ENCODE results near the gene UTF1.

Gene UTF1

DNA sequence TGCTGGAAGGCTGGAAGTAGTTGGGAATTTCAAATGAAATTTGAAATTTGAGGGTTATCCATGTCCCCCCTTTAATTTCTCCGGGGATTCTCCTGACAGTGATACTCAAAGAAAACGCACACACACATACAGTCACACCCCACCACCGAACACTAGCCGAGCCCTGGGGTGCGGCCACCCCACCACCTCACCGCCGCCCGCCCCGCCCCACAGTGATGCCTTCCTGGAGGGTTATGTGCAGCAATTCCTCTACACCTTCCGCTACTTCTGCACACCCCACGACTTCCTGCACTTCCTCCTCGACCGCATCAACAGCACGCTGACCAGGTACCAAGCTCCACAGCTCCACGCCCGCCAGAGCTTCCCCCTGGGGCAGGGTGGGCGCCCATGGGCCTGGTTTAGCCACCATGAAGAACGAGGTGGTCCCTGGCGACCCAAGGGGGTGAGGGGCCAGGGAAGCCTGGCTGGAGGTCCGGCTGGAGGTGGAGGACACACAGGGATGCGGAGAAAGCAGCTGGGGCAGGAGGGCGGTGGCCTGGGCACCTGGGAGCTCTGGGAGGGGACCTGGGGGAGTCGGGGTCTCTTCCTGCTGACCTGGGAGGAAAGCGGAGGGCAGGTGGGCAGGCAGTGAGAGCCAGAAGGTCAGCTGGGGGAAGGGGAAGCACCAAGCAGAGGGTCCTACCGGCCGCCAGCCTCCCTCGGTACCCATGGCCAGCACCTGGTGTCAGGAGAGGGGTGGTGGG, 19.4 kb upstream of the UTF1 start:
- peaks cover 8 to 26% of the 10 kb centered on the region in 2 donors for H3K27me3 Mint-ChIP-seq
- ATAC-seq (replicated peaks) (peak in 1 of 2 donors; percentile 29), DNase-seq (no peak)
- H3K27ac Mint-ChIP-seq = no peak overlapping the region
- H3K4me1 Mint-ChIP-seq = no peaks in the 10 kb centered on the region
- H3K9me3 Mint-ChIP-seq = no peaks in the 10 kb centered on the region
- no peaks in the 10 kb centered on the region for H3K36me3 Mint-ChIP-seq
- H3K4me3 Mint-ChIP-seq = no peak overlapping the region

DNA sequence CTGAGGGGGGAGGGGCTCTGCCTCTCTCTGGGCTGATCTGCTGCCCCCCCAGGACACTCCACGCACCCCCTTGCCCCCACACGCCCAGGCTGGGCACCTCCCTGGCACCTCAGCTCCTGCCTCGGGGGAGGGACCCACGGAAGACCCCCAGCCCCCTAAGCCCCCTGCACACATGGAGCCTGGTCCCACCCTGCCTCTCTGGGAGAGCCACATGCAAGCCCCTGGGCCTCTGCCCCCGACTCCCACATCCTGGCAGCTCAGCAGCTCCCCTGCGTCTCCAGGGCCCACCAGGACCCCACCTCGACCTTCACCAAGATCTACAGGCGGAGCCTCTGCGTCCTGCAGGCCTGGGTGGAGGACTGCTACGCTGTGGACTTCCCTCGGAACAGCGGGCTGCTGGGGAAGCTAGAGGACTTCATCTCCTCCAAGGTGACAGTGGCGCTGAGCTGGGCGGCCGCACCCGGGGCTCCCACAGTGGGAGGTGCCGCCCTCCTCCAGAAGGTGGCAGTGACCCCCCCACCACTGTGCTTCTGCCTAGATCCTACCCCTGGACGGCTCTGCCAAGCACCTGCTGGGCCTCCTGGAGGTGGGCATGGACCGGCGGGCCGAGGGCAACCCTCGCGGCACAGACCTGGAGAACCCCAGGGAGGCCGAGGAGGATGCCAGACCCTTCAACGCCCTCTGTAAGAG, 18.7 kb upstream of the UTF1 start:
- Mint-ChIP-seq H3K4me3 (no peak overlapping the region), H3K9me3 (no peaks in the 10 kb centered on the region), H3K4me1 (no peaks in the 10 kb centered on the region), H3K27me3 (peaks cover 8 to 26% of the 10 kb centered on the region in 2 donors), H3K36me3 (no peaks in the 10 kb centered on the region), H3K27ac (no peak overlapping the region)
- ATAC-seq (replicated peaks) (no peak), DNase-seq (no peak)

DNA sequence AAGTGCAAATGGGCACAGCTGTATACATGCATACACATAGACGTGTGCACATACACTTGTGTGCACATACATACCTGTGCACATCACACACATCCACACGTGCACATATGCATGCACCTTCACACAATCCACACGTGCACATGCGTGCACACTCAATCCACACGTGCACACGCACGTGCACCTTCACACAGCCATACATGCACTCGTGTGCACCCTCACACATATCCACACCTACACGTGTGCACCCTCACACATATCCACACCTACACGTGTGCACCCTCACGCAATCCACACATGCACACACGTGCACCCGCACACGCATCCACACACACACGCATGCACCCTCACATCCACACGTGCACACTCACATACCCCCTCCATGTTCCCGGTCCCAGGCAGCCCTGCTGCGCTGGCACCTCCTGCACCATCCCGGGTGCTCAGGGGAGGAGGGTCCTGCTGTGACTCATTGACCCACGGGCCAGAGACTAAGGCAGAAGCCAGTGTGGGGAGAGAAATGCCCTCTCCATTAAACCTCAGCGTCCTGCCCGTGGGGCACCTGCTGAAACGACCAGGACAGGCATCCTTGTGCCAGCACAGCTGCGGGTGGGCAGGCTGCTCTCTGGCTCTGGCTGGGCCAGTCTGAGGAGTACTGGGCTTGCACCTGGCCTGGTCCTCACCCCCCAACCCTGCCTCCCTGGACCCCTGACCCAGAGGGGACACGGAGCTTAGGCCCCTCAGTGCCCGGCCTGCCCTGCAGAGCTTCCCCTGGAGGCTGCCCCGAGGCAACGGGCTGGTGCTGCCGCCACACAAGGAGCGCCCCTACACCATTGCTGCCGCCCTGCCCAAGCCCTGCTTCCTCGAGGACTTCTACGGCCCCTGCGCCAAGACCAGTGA, 17.8 kb upstream of the UTF1 start:
- Mint-ChIP-seq H3K4me1 (no peaks in the 10 kb centered on the region), H3K27me3 (peaks cover 12 to 32% of the 10 kb centered on the region in 2 donors), H3K27ac (no peak overlapping the region), H3K36me3 (no peaks in the 10 kb centered on the region), H3K9me3 (no peaks in the 10 kb centered on the region), H3K4me3 (no peak overlapping the region)
- DNase-seq (no peak), ATAC-seq (replicated peaks) (no peak)

DNA sequence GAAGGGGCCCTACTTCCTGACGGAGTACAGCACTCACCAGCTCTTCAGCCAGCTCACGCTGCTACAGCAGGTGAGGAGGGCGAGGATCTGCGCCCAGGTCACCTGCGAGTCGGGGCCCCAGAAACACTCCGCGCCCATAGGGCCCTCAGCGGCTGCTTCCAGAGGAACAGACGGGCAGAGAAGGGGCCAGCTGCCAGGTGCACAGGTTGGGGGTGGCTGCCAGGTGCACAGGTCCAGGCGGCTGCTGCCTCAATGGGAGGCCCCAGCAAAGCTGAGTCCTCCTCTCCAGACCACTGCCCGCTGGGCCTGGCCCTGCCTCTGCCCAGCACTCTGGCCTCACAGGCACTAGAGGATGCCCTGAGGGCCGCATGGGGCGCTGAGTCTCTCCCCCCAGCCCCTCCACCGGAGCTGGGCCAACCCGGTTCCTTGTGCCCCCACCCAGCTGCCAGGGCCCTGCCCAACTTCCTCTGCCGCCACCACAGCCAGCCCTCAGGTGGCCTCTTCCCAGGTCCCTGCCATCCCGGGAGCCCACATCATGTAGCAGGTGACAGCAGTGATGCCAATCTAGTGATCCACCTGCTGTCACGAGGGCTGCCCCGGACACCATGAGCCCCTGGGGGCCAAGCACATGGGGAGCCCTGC, 17.0 kb upstream of the UTF1 start:
- ATAC-seq (replicated peaks) (no peak), DNase-seq (no peak)
- Mint-ChIP-seq H3K27me3 (peaks cover 12 to 32% of the 10 kb centered on the region in 2 donors), H3K4me3 (no peak overlapping the region), H3K27ac (no peak overlapping the region), H3K36me3 (no peaks in the 10 kb centered on the region), H3K4me1 (no peaks in the 10 kb centered on the region), H3K9me3 (no peaks in the 10 kb centered on the region)

DNA sequence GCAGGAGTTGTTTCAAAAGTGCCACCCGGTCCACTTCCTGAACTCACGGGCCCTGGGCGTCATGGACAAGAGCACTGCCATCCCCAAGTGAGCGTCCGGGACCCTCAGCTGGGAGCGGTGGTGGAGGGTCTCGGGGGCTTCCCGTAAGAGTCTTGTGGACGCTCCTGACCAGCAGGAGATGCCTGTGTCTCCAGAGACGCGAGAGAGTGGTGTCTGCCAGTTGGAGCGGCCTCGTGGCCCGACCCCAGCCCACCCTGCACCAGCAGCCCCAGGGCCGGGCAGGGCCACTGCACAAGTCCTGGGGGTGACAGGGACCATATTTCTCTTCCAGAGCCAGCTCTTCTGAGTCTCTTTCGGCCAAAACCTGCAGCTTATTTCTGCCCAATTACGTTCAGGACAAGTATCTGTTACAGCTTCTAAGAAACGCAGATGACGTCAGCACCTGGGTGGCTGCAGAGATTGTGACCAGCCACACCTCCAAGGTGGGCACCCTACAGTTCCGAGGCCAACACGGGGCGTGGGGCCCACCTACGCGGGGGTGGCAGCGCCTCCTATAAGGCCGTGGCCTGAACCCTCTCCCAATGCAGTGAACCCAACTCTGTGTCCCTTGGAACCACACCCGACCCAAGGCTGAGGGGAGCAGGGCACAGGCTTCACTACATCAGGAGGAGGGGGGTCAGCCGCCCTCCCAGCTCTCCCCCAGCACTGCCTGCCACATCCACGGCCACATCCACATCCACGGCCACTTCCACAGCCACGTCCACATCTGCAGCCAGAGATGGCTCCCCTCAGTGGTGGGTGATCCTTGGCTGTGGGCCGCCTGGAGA, 16.2 kb upstream of the UTF1 start:
- H3K27ac Mint-ChIP-seq = no peak overlapping the region
- no peaks in the 10 kb centered on the region for H3K9me3 Mint-ChIP-seq
- peaks cover 17 to 32% of the 10 kb centered on the region in 2 donors for H3K27me3 Mint-ChIP-seq
- DNase-seq (no peak), ATAC-seq (replicated peaks) (no peak)
- no peaks in the 10 kb centered on the region for H3K4me1 Mint-ChIP-seq
- H3K36me3 Mint-ChIP-seq = no peaks in the 10 kb centered on the region
- no peak overlapping the region for H3K4me3 Mint-ChIP-seq

DNA sequence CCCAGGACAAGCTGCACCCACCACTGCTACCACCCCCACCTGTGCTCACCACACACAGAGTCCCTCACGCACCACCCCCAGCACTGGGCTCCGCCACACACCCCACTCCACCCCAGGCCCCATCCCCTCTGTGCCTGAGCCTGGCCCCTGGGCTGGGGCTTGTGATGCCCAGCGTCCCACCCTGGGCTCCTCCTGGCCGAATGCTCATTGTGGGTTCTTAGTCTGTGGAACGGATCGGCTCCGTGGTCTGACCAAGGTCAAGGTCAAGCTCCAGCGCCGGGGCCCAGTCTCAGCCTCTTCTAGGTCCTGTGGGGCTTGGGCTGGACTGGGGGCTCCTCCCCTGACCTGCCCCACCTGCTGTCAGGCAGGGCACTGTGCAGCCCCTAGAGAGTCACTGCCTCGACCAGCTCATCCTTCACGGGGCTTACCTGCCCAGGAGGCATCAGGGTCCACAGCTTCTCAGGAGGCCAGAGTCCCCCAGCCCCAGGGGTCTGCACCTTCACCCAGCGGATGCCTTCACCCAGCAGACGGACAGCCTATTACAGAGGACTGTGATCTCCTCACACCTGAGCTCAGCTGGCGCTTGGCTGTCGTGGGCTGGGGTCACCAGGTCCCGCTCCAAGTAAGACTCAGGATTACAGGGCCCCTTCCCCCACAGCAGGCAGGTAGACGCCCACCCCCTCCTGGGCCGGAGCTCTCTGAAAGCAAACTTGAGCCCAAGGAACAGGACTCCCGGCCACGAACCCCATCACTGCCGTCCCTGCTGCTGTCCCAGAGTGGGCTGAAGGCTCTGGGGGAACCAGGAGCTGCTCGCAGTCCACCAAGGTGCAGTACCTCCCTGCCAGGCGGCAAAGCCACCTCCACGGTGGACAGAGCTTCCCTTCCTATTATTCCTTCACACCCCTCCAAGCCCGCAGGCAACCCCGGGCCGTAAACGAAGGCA, 15.3 kb upstream of the UTF1 start:
- Mint-ChIP-seq H3K36me3 (no peaks in the 10 kb centered on the region), H3K4me3 (no peak overlapping the region), H3K4me1 (no peaks in the 10 kb centered on the region), H3K9me3 (no peaks in the 10 kb centered on the region), H3K27ac (no peak overlapping the region), H3K27me3 (peaks cover 17 to 35% of the 10 kb centered on the region in 2 donors)
- ATAC-seq (replicated peaks) (no peak), DNase-seq (no peak)

DNA sequence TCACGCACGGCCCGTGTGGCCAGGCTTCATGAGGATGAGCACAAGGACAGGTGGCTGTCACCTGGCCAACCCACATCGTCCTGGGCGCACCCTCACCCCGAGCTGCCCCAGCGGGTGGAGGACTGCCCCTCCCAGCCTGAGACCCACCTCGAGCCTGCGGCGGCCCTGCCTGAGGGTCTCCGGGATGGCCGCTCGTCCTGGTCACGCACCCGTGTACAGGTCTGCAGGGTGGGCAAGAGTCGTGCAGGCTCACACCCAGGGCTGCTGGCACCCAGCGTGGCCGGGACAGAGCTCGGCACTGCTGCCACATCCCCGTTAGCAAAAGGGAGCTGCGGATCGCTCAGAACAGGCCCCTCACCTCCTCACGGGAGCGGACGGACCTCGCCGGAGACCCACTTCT, 14.4 kb upstream of the UTF1 start:
- H3K27me3 Mint-ChIP-seq = peaks cover 15 to 36% of the 10 kb centered on the region in 2 donors
- no peaks in the 10 kb centered on the region for H3K36me3 Mint-ChIP-seq
- no peaks in the 10 kb centered on the region for H3K9me3 Mint-ChIP-seq
- no peak overlapping the region for H3K27ac Mint-ChIP-seq
- ATAC-seq (replicated peaks) (no peak), DNase-seq (no peak)
- H3K4me3 Mint-ChIP-seq = no peak overlapping the region
- H3K4me1 Mint-ChIP-seq = peaks cover 0 to 1% of the 10 kb centered on the region in 2 donors

DNA sequence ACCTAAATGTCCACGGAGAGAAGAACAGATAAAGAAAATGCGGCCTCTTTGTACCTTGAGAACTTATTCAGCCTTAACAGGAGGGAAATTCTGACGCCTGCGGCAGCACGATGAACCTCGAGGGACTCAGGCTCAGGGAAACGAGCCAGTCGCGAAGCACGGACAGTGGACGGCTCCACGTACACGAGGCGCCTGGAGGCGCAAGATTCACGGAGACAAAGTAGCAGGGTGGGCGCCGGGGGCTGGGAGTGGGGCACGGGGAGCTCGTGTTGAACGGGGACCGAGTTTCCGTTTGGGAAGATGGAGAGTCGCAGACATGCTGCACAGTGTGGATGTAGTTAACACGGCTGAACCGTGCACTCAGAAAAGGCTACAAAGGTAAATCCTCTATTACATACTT, 13.2 kb upstream of the UTF1 start:
- Mint-ChIP-seq H3K27ac (no peak overlapping the region), H3K36me3 (peaks cover 0 to 2% of the 10 kb centered on the region in 2 donors), H3K4me3 (no peak overlapping the region), H3K4me1 (peaks cover 0 to 3% of the 10 kb centered on the region in 2 donors), H3K9me3 (no peaks in the 10 kb centered on the region), H3K27me3 (peaks cover 23 to 40% of the 10 kb centered on the region in 2 donors)
- no peak for ATAC-seq (replicated peaks)
- no peak for DNase-seq

DNA sequence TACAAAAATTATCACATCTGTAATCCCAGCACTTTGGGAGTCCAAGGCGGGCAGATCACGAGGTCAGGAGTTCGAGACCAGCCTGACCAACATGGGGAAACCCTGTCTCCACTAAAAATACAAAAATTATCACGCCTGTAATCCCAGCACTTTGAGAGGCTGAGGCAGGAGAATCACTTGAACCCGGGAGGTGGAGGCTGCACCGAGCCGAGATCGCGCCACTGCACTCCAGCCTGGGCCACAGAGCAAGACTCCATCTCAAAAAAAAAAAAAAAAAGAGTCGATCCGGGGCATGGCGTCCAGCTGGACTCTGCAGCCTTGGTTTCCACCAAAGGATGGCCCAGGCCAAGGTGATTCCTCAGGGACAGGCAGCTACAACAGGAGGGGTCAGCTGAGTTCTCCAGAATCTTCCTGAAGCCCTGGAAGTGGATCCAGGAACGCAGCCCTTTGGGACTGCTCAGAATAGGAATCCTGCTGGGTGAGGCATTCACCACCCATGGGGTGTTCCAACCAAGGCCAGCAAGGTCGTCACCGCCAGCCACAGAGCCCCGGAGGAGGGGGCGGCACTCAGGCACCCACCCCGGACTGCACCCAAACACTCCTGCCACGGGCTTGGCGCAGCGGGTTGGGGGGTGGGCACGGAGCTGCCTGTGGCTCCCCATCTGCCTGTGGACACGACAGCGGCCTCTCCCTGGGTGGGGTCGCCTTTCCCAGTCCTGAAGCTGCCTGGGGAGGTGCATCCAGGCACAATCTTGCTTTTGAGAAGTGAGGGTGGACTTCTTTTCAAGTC, 12.0 kb upstream of the UTF1 start:
- peaks cover 19 to 40% of the 10 kb centered on the region in 2 donors for H3K27me3 Mint-ChIP-seq
- H3K9me3 Mint-ChIP-seq = no peaks in the 10 kb centered on the region
- DNase-seq = no peak
- H3K36me3 Mint-ChIP-seq = peaks cover 0 to 2% of the 10 kb centered on the region in 2 donors
- H3K27ac Mint-ChIP-seq = no peak overlapping the region
- peaks cover 0 to 3% of the 10 kb centered on the region in 2 donors for H3K4me1 Mint-ChIP-seq
- no peak overlapping the region for H3K4me3 Mint-ChIP-seq
- ATAC-seq (replicated peaks) = no peak

DNA sequence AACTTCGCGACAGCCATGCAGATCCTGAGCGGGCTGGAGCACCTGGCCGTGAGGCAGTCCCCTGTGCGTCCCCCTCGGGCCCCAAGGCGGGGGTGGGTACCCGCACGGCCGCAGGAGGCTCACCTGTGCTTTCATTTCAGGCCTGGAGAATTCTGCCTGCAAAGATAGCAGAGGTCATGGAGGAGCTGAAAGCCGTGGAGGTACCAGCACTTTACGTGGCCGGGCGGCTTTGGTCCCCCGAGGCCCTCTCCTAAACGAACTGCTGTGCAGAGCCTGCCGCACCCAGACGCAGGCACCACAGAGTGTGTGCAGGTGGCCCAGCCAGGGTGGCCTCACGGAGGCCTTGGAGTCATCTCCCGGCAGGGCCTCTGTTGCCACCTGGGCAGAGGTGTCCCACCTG, 11.1 kb upstream of the UTF1 start:
- Mint-ChIP-seq H3K4me1 (peaks cover 0 to 3% of the 10 kb centered on the region in 2 donors), H3K9me3 (no peaks in the 10 kb centered on the region), H3K27me3 (peaks cover 21 to 35% of the 10 kb centered on the region in 2 donors), H3K4me3 (no peak overlapping the region), H3K36me3 (peaks cover 0 to 3% of the 10 kb centered on the region in 2 donors), H3K27ac (no peak overlapping the region)
- no peak for DNase-seq
- no peak for ATAC-seq (replicated peaks)

DNA sequence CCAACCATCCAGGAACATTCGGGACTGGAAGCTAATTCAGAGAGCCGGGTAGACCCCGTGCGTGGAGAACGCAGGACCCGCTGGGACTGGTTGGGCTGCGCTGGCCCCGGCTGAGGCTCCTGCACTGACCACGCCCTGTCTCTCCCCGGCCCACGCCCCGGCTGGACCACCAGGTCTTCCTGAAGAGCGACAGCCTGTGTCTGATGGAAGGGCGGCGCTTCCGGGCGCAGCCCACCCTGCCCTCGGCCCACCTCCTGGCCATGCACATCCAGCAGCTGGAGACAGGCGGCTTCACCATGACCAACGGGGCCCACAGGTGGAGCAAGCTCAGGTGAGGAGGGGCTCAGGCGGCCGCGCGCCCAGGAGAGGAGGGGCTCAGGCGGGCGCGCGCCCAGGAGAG, 10.2 kb upstream of the UTF1 start:
- ATAC-seq (replicated peaks) = no peak
- no peak overlapping the region for H3K4me3 Mint-ChIP-seq
- H3K9me3 Mint-ChIP-seq = no peaks in the 10 kb centered on the region
- H3K4me1 Mint-ChIP-seq = peaks cover 0 to 3% of the 10 kb centered on the region in 2 donors
- peaks cover 0 to 4% of the 10 kb centered on the region in 2 donors for H3K36me3 Mint-ChIP-seq
- peaks cover 23 to 39% of the 10 kb centered on the region in 2 donors for H3K27me3 Mint-ChIP-seq
- H3K27ac Mint-ChIP-seq = no peak overlapping the region
- DNase-seq = no peak

DNA sequence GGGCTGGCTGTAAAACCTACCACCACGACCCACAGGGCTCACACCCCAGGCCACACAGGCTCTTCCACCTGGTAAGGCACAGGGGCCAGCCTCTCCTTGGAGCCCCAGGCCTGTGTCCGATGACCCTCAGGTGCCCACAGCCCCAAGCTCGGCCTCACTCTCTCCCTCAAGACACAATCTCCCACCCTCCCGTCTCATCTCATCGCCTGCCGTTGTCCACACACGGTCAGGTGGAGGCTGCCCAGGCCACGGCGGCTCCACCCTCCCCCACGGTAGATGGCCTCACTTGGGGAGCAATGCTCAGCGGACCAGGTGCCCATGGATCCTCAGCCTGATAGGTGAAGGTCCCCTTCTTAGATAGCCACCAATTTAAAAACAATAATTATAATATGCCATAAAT, 8.7 kb upstream of the UTF1 start:
- H3K36me3 Mint-ChIP-seq = peaks cover 0 to 4% of the 10 kb centered on the region in 2 donors
- H3K9me3 Mint-ChIP-seq = no peaks in the 10 kb centered on the region
- peaks cover 13 to 15% of the 10 kb centered on the region in 2 donors for H3K4me1 Mint-ChIP-seq
- H3K27ac Mint-ChIP-seq = no peak overlapping the region
- no peak overlapping the region for H3K4me3 Mint-ChIP-seq
- H3K27me3 Mint-ChIP-seq = peaks cover 31 to 51% of the 10 kb centered on the region in 2 donors
- DNase-seq = no peak
- no peak for ATAC-seq (replicated peaks)
